IPS-15b (cell line): ENCODE data around the gene SCN2A.

Experiments used
- H3K27me3 ChIP-seq: one replicate; pipeline ENCODE4 v1.6.1; 2013; ENCODE audit warnings: low read length; ENCODE audit not compliant: control insufficient read depth, insufficient read depth
- H3K36me3 ChIP-seq: one replicate; pipeline ENCODE4 v1.6.1; 2013; ENCODE audit warnings: low read length; ENCODE audit not compliant: control insufficient read depth, insufficient read depth
- H3K4me1 ChIP-seq: one replicate; pipeline ENCODE4 v1.6.1; 2013; ENCODE audit warnings: mild to moderate bottlenecking, low read length; ENCODE audit not compliant: control insufficient read depth, insufficient read depth
- H3K4me3 ChIP-seq: one replicate; pipeline ENCODE4 v1.5.1; 2013; ENCODE audit warnings: low read depth, low read length
- H3K9ac ChIP-seq: one replicate; pipeline ENCODE4 v1.6.1; 2013; ENCODE audit warnings: low read depth, mild to moderate bottlenecking, low read length
- H3K9me3 ChIP-seq: one replicate; pipeline ENCODE4 v1.6.1; 2013; ENCODE audit warnings: mild to moderate bottlenecking, low read length; ENCODE audit not compliant: control insufficient read depth, insufficient read depth

SCN2A gene

DNA sequence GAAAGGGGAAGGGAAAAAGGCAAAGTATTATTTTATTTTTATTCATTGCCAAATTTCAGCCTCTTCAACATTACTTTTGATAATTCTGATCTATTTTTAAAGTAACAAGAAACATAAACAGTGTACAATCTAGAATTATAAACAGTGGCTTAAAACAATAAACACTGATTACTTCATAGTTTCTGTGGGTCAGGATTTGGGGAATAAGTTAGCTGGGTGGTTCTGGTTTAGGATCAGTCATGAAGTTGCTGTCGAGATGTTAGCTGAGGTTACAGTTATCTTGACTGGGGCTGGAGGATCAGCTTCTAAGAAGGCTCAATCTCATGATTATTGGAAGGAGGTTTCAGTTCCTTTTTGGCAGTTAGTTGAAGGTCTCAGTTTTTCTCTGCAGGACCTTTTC lies 109.2 kb downstream of the SCN2A start:
- Histone ChIP-seq H3K4me3 (no peak overlapping the region), H3K4me1 (no peaks in the 10 kb centered on the region), H3K36me3 (no peaks in the 10 kb centered on the region), H3K9me3 (no peaks in the 10 kb centered on the region), H3K27me3 (no peaks in the 10 kb centered on the region), H3K9ac (no peak overlapping the region)

DNA sequence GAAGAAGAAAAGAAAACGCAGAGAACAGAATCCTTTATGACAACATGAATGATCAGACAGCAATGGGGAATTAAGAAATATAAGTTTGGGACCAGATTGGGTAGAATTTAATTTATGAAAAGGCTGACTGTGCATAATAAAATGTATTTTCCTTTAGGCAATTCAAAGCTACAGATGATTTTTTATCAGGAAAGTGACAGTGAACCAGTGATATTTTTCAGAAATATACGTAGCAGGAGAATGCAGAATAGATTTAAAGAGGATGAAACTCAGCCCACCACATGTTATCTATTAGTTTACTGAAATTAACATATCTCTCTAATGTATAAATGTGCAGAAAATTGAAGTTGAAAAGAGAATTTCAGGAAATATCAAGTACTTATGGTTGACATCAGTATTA lies 110.0 kb downstream of the SCN2A start:
- Histone ChIP-seq H3K4me3 (no peak overlapping the region), H3K9ac (no peak overlapping the region), H3K9me3 (no peaks in the 10 kb centered on the region), H3K36me3 (no peaks in the 10 kb centered on the region), H3K4me1 (no peaks in the 10 kb centered on the region), H3K27me3 (no peaks in the 10 kb centered on the region)

DNA sequence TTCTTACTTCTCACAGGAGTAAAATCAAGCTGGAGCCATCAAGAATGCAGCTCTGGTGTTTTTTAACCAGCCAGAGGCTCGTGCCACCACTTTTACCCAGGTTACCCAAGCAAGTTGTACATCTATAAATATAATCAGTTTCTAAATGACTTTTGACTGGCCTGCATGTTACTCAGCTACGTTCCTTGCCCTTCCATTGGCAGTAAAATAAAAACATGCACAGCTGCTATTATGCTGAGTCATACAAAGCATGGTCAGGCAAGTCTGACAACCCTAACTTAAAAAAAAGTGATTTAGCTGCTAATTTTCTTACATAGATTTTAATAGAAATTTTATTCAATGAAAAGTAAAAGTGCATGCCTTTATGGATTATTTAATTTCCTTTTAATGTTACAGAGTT lies 118.5 kb downstream of the SCN2A start:
- H3K4me1 ChIP-seq: no peaks in the 10 kb centered on the region
- H3K9ac ChIP-seq: peak overlapping the region; percentile 0
- no peaks in the 10 kb centered on the region for H3K36me3 ChIP-seq
- no peaks in the 10 kb centered on the region for H3K27me3 ChIP-seq
- H3K9me3 ChIP-seq: no peaks in the 10 kb centered on the region
- no peak overlapping the region for H3K4me3 ChIP-seq

DNA sequence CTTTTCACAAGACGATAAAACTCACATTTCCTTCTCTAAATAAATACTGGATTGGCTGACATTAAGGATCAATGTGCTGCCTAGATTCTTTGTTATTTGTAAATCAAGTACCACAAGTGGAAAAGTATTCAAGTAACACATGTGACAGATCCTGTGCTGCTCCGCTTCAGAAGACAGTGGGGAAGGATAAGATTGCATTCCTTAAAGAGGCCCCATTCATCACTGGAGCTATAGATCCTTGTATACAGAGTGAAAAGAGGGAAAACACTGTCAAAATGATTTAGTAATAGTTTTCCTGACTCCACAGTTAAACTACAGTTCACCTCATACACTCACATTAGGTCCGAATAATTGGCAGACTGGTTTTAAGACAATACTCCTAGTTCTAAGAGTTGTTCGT lies 122.3 kb downstream of the SCN2A start:
- H3K36me3 ChIP-seq: no peaks in the 10 kb centered on the region
- H3K27me3 ChIP-seq: no peaks in the 10 kb centered on the region
- no peak overlapping the region for H3K4me3 ChIP-seq
- no peaks in the 10 kb centered on the region for H3K9me3 ChIP-seq
- H3K4me1 ChIP-seq: no peaks in the 10 kb centered on the region
- no peak overlapping the region for H3K9ac ChIP-seq

DNA sequence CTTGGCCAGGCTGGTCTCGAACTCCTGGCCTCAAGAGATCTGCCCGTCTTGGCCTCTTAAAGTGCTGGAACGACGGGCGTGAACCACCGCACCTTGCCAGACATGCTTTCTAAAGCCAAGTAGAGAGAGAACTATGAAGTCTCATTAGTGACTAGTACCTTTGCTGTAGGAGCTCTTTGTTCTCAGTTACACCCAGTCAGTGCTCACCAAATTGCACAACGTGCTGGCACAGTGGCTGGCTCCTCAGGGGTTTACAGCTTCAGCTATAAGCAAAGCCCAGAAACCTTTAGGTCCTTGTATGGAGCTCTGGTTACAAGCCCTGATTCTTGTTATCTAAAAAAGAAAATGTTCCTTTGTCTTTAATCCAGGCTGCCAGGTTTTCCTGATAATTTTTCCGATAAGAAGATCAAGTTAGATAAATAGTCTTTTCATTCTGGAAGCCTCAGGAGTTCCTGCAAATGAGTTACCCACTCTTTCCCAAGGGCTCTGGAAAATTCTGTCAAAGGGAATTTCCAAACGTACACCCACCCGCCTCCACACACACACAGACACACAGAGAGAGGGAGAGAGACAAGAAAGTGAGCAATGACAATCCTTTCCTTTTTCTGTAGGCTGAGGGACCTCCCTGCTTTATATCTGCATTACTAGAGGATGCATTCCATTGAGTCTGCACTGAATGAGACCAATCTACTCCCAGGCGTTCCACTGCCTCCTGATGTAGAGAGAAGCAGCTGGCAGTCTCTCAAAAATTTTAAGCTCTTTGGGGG lies 130.1 kb downstream of the SCN2A start:
- H3K9me3 ChIP-seq: no peaks in the 10 kb centered on the region
- H3K9ac ChIP-seq: no peak overlapping the region
- H3K36me3 ChIP-seq: no peaks in the 10 kb centered on the region
- peaks cover 16% of the 10 kb centered on the region for H3K4me1 ChIP-seq
- no peak overlapping the region for H3K4me3 ChIP-seq
- no peaks in the 10 kb centered on the region for H3K27me3 ChIP-seq

DNA sequence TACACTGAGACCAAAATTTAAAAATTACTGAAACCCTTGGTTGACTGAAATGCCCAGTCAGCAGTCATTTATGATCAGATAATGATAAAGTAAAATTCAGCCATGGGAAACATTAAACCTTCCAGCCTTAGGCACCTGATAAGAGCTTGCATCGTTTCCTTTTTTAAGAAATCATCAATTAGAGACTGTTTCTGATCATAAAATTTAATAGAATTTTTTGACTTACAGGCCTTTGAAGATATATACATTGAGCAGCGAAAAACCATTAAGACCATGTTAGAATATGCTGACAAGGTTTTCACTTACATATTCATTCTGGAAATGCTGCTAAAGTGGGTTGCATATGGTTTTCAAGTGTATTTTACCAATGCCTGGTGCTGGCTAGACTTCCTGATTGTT lies 130.7 kb downstream of the SCN2A start:
- no peaks in the 10 kb centered on the region for H3K9me3 ChIP-seq
- no peak overlapping the region for H3K9ac ChIP-seq
- H3K27me3 ChIP-seq: no peaks in the 10 kb centered on the region
- peaks cover 16% of the 10 kb centered on the region for H3K4me1 ChIP-seq
- H3K36me3 ChIP-seq: no peaks in the 10 kb centered on the region
- H3K4me3 ChIP-seq: no peak overlapping the region

DNA sequence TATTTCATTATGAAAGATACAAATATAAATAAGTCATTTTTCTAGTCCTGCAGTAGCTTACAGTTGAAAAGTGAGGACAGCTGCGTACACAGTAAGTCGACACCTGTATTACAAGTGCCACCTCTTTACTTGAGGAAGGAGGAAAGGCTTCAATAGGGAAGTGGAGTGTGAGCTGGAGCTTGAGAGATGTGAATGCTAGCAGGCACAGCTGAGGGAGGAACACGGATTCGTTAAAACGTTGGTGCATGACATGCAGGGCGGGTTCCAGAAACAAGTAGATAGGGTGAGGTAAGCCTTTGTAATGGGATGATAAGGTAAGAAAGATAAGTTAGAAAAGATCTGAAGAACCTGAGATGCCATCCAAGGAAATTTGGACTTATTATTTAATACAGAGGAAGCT lies 132.1 kb downstream of the SCN2A start:
- no peak overlapping the region for H3K4me3 ChIP-seq

DNA sequence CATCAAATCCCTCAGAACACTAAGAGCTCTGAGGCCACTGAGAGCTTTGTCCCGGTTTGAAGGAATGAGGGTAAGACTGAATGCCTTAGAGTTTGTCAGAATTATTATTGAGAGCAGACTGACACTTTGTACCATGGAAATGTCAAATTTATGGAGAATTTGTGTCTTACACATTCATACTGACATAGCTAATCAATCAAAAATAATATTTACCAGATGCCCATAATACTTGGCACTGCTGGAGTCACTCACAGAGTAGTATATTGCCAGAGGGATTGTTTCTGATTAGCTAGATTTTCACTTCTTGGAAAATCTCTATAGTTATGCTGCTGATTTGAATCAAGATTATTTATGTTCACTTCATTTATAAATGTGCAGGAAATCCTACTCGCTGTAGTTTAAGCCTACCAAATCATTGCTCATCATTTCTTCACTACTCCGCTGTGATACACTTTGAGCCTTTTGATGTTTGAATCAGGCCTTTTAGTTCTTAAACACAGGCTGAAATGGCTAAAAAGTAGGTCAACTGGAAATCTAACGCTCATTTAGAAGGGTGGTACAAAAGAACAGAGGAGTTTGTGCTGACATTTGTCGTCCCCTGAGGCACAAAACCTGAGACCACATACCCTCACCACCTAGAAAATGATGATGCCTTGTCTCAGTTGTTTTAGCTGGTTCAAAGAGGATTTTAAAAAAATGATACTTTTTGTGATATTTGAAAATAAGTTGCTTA lies 134.2 kb downstream of the SCN2A start:
- H3K36me3 ChIP-seq: no peaks in the 10 kb centered on the region
- H3K4me3 ChIP-seq: no peak overlapping the region
- H3K9me3 ChIP-seq: no peaks in the 10 kb centered on the region
- peaks cover 16% of the 10 kb centered on the region for H3K4me1 ChIP-seq
- no peak overlapping the region for H3K9ac ChIP-seq
- no peaks in the 10 kb centered on the region for H3K27me3 ChIP-seq

More for the DNA sequence above, 132.1 kb downstream of the SCN2A start:
- H3K4me1 ChIP-seq: peaks cover 16% of the 10 kb centered on the region
- H3K36me3 ChIP-seq: no peaks in the 10 kb centered on the region
- no peaks in the 10 kb centered on the region for H3K27me3 ChIP-seq
- no peaks in the 10 kb centered on the region for H3K9me3 ChIP-seq
- H3K9ac ChIP-seq: no peak overlapping the region

DNA sequence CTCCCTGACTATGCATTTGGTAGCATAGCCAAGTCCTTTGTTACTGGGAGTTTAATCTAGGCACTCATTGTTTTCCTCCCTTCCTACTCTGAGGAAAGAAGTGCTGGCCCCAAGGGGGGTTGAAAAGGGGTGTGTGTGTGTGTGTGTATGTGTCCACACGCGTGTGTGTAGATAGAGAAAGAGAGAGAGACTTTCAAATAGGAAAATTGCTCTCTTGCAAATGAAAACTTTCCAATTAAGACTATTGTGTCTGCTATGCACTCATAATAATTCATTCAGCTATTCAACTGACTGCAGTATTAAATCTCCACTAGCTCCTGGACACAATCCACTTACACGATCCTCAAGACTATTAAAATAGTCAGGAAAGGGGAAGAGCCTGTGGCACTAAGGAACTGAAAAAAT lies 137.4 kb downstream of the SCN2A start:
- Histone ChIP-seq H3K27me3 (no peaks in the 10 kb centered on the region), H3K4me1 (peaks cover 11% of the 10 kb centered on the region), H3K4me3 (no peak overlapping the region), H3K9ac (no peak overlapping the region), H3K9me3 (no peaks in the 10 kb centered on the region), H3K36me3 (no peaks in the 10 kb centered on the region)

DNA sequence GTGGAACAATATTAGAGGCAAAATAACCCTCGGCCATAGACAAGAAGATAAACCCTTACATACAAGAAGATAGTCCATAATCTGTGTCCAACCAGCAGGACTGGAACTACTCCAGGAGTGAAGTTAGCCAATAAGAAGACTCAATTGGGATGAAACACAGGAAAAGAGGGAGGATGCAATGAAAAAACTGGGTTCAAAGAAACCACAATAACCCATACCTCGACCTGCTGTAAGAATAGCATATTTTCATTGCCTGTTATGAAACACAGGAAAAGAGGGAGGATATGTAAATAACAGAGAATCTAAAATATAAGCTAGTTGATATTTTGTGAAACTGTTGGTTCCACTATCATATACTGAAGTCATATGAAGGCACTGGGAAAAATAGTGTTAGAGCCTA lies 143.1 kb downstream of the SCN2A start:
- H3K4me3 ChIP-seq: no peak overlapping the region
- H3K9me3 ChIP-seq: no peaks in the 10 kb centered on the region

DNA sequence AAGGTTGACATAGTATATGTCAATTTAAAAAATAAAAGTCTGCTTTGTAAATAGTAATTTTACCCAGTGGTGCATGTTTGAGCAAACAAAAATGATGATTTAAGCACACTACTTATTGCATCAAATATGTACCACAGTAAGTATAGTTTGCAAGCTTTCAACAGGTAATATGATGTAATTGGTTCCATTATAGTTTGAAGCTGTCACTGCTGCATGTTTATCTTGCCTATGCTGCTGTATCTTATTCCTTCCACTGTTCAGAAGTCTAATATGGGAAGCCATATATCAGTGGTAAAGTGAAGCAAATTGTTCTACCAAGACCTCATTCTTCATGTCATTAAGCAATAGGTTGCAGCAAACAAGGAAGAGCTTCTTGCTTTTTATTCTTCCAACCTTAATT lies 151.7 kb downstream of the SCN2A start:
- Histone ChIP-seq H3K36me3 (no peaks in the 10 kb centered on the region), H3K4me1 (peaks cover 6% of the 10 kb centered on the region), H3K27me3 (no peaks in the 10 kb centered on the region), H3K4me3 (no peak overlapping the region), H3K9me3 (no peaks in the 10 kb centered on the region), H3K9ac (no peak overlapping the region)

More for the DNA sequence above, 143.1 kb downstream of the SCN2A start:
- H3K27me3 ChIP-seq: no peaks in the 10 kb centered on the region
- no peak overlapping the region for H3K9ac ChIP-seq
- no peaks in the 10 kb centered on the region for H3K36me3 ChIP-seq
- H3K4me1 ChIP-seq: no peaks in the 10 kb centered on the region

DNA sequence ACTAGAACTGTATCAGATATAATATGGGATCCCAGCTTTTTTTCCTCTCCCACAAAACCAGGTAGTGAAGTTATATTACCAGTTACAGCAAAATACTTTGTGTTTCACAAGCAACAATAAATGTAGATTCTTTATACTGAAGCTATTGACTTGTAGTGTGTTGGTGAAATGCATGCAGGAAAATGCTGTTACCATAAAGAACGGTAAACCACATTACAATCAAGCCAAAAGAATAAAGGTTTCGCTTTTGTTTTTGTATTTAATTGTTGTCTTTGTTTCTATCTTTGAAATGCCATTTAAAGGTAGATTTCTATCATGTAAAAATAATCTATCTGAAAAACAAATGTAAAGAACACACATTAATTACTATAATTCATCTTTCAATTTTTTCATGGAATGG lies 152.6 kb downstream of the SCN2A start:
- Histone ChIP-seq H3K27me3 (no peaks in the 10 kb centered on the region), H3K4me3 (no peak overlapping the region), H3K4me1 (peaks cover 6% of the 10 kb centered on the region), H3K9ac (no peak overlapping the region), H3K9me3 (no peaks in the 10 kb centered on the region), H3K36me3 (no peaks in the 10 kb centered on the region)
